NB4 (cell line): ENCODE results near the gene RSPH1.

ENCODE experiments used
- DNase-seq: peaks from one replicate; pipeline ENCODE4 v3.0.0; 2010; ENCODE audit warnings: low read depth
- H3K4me3 ChIP-seq: one replicate; pipeline ENCODE4 v1.5.1; 2011; ENCODE audit warnings: mild to moderate bottlenecking, low read depth, low read length, moderate library complexity
- CTCF ChIP-seq: IDR thresholded peaks from one replicate; pipeline ENCODE4 v1.5.1; 2012; ENCODE audit warnings: low read depth, low read length
- MAX ChIP-seq: IDR thresholded peaks from 2 replicates; pipeline ENCODE4 v1.6.1; 2011; ENCODE audit warnings: low read depth, low read length
- MYC ChIP-seq: IDR thresholded peaks from 2 replicates; pipeline ENCODE4 v1.6.1; 2011; ENCODE audit warnings: low read depth, low read length
- POLR2A ChIP-seq: IDR thresholded peaks from 2 replicates; pipeline ENCODE4 v1.6.1; 2011; ENCODE audit warnings: mild to moderate bottlenecking; ENCODE audit not compliant: insufficient read length; ENCODE audit errors: extremely low read depth

Gene RSPH1

DNA sequence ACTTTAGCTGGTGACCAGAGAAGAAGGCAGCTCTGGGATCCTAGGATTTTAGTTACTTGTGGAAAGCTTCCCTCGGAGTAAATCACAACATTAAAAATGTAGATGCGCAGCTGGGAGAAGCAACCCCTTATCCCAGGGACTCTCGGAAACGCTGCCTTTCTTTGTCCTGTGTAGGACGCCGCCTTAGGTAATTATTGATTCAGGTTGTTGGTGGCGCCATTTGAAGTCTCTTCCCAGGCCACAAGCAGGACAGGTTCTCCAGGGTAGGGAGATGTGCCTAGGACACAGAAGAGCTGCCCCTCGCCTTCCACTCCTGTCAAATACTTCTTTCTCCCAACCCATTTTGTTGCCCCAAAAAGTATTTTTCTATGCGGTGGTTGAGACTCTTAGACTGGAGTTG lies 27.9 kb upstream of the RSPH1 start:
- no peak for TF ChIP-seq MYC
- no peak for TF ChIP-seq POLR2A
- no peak for TF ChIP-seq CTCF
- TF ChIP-seq MAX, result no peak
- DNase-seq, result no peak
- no peak overlapping the region for H3K4me3 ChIP-seq

GRCh38 chr21:42523211-42523610 lies 27.2 kb upstream of the RSPH1 start:
- no peak for DNase-seq
- no peak for TF ChIP-seq CTCF
- H3K4me3 ChIP-seq, result no peak overlapping the region

GRCh38 chr21:42522771-42523170 lies 26.7 kb upstream of the RSPH1 start:
- no peak for TF ChIP-seq POLR2A
- no peak for TF ChIP-seq CTCF
- TF ChIP-seq MYC, result no peak
- no peak for TF ChIP-seq MAX
- DNase-seq, result no peak
- H3K4me3 ChIP-seq, result no peak overlapping the region

DNA sequence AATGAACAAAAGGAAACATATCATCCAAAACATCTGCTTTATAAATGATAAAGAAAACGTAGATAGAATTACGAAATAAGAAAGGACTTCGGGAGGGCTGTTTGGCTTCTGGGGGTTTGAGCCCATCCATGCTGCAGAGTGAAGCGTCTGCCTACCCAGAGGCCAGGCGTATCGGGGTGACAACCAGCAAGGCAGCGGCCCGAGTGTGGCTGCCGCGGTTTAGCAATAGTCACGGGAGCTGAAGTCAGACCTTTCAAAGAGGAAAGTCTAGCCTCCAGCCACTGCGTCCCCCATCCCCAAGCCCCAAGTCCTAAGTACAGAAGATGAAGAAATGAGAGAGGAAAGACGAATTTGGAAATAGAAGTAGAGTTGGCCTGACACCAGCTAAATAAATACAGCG lies 26.2 kb upstream of the RSPH1 start:
- no peak for DNase-seq
- TF ChIP-seq MAX, result no peak
- TF ChIP-seq MYC, result no peak
- TF ChIP-seq CTCF, result no peak
- TF ChIP-seq POLR2A, result no peak
- no peak overlapping the region for H3K4me3 ChIP-seq

- no peak overlapping the region for H3K4me3 ChIP-seq
- no peak for DNase-seq
- TF ChIP-seq MAX (no peak), POLR2A (no peak), MYC (no peak), CTCF (no peak)
Observed at GRCh38 chr21:42521805-42522204, 25.8 kb upstream of the RSPH1 start.

- no peak for DNase-seq
- no peak overlapping the region for H3K4me3 ChIP-seq
- TF ChIP-seq MAX, result no peak
- TF ChIP-seq POLR2A, result no peak
- no peak for TF ChIP-seq CTCF
- TF ChIP-seq MYC, result no peak
Observed at GRCh38 chr21:42521384-42521783, 25.4 kb upstream of the RSPH1 start.
